Adrenal gland (tissue), 12 donors: Measurements from ENCODE around the gene RALGAPA2. TPM values are rescaled to one million over a fixed set of nuclear protein-coding genes. Genes with fewer than 3 reads are reported as not detected.

Experiments used
- DNase-seq, 7 donors: peaks; one replicate each; pipeline ENCODE4 v3.0.0-alpha.2; 2019 to 2020
- H3K27ac ChIP-seq, 5 donors: fragments of 200-600 bp; sonication (generic) in 4 of 5; 1 replicate in 3 of 5; 2 replicates in 2 of 5; pipeline versions ENCODE4 v1.5.1 to v1.8.0; 2016 to 2020; ENCODE audit warnings: mild to moderate bottlenecking in 1 of 5
- H3K27me3 ChIP-seq: fragments of 200-600 bp; 2 replicates; pipeline ENCODE4 v1.8.0; 2021
- H3K36me3 ChIP-seq, 2 donors: fragments of 200-600 bp; replicated peaks in 1 of 2; 1 replicate in 1 of 2; 2 replicates in 1 of 2; pipeline versions ENCODE4 v1.5.1 to v1.8.0; 2018 to 2022
- H3K4me1 ChIP-seq, 2 donors: fragments of 200-600 bp; replicated peaks in 1 of 2; 1 replicate in 1 of 2; 2 replicates in 1 of 2; pipeline versions ENCODE4 v1.5.1 to v1.8.0; 2018 to 2021
- H3K4me3 ChIP-seq, 4 donors: fragments of 200-600 bp; sonication (generic) in 3 of 4; one replicate each; pipeline ENCODE4 v1.5.1; 2016 to 2018
- H3K9me3 ChIP-seq, 3 donors: fragments of 200-600 bp; sonication (generic) in 1 of 3; replicated peaks in 1 of 3; 1 replicate in 2 of 3; 2 replicates in 1 of 3; pipeline versions ENCODE4 v1.5.1 to v1.8.0; 2016 to 2021
- CTCF ChIP-seq, 6 experiments: fragments of 450-650 bp in 4 of 6; fragments of 200-600 bp in 2 of 6; sonication (generic) in 1 of 6; IDR thresholded peaks; 1 replicate in 5 of 6; 2 replicates in 1 of 6; pipeline versions ENCODE4 v1.5.1 to v1.8.0; 2016 to 2021; ENCODE audit warnings: antibody characterized with exemption in 6 of 6, mild to moderate bottlenecking in 2 of 6, moderate library complexity in 1 of 6
- POLR2A ChIP-seq, 2 donors: fragments of 450-650 bp; IDR thresholded peaks; one replicate each; pipeline ENCODE4 v1.6.1; 2017; ENCODE audit warnings: antibody characterized with exemption in 2 of 2, mild to moderate bottlenecking in 2 of 2, moderate library complexity in 1 of 2
- WGBS, 4 donors: extraction: QIAGEN DNeasy Blood & Tissue Kit in 2 of 4; methylation state at CpG; one replicate each; pipeline versions ENCODE4 v1.1.5 to v1.1.7; 2013 to 2017; 5-methylcytosine and 5-hydroxymethylcytosine counted together
- intact Hi-C, 2 donors: fragments of 100-400 bp; cut with DNase I; formaldehyde crosslinking; loops; one replicate each; pipeline versions ENCODE4 v1.14.1 to v1.15.0; 2022 to 2023
- polyA plus RNA-seq, 3 donors: library from polyadenylated mRNA; stranded (reverse); fragments of 200-250 nt in 2 of 3; fragments of 350-450 nt in 1 of 3; fragmentation: Illumina TruSeq in 1 of 3; extraction: RNeasy Lipid Tissue Mini Kit (QIAGEN cat#74804) in 1 of 3; gene quantifications; one replicate each; pipeline ENCODE4 v1.2.3, GENCODE V29; 2013 to 2014
- total RNA-seq, 9 donors: library from RNA; depleted of rRNA in 4 of 9; stranded (reverse); fragments of >200 nt in 4 of 9; fragments of 120-200 nt in 1 of 9; fragmentation: NEBNext Ultra II Directional in 1 of 9; extraction: Animal tissue kit (Norgen Biotek cat#: 25700) in 1 of 9; gene quantifications; one replicate each; pipeline versions ENCODE4 v1.1.0 to v1.2.4, GENCODE V29; 2013 to 2023
- donor health status: healthy with polysubstance abuse.
- donor health status: Bipolar disorder and iron deficiency.
- donor health status: DM: yes; HTN: yes; CAD: no.
- donor health status: DM: no; HTN: no; CAD: no.
- donor health status: DM: no; HTN: no; CAD: no.
- donor health status: DM: yes; HTN: yes; CAD: no.

RALGAPA2 gene
- total and polyA plus RNA-seq, 12 donors: 3.7 to 39.6 (median 20.7) TPM

GRCh38 chr20:20437314-20437713 lies 275.1 kb downstream of the RALGAPA2 start:
- WGBS, 4 donors: 95 to 100% (median 96%) methylated on average over 6 to 7 of the region's 7 CpGs
- intact Hi-C loops: no loop called here

DNA sequence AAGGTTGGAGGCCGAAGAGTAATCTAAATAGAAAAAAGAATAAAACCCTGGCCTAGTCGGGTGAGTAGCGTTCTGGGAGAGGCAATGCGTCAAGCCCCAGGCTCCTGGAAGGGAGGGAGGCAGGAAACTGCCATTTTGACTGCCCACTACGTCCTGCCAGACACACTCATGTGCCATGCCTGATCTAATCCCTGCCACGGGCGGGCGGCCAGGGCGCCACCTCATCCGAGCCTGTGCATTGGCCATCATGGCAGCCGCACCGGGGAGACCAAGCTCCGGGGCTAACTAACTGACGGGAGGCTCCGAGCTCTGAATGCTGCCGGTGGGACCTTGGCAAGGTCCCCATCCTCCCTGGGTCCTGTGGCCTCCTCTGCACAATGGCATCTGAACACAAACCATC lies 275.8 kb downstream of the RALGAPA2 start:
- intact Hi-C loops: no loop called here
- 96 to 97% (median 97%) methylated on average over 15 to 16 of the region's 16 CpGs for WGBS, 4 donors
- H3K27ac ChIP-seq: no peak overlapping the region
- DNase-seq: no peak
- H3K4me3 ChIP-seq: no peak overlapping the region
- no peak for TF ChIP-seq POLR2A (IDR thresholded peaks at IDR 0.05)
- TF ChIP-seq CTCF (IDR thresholded peaks at IDR 0.05): no peak
- no peaks in the 10 kb centered on the region for H3K4me1 ChIP-seq
- H3K9me3 ChIP-seq: no peaks in the 10 kb centered on the region
- H3K27me3 ChIP-seq: no peaks in the 10 kb centered on the region
- H3K36me3 ChIP-seq: no peaks in the 10 kb centered on the region

More at GRCh38 chr20:20437314-20437713, 275.1 kb downstream of the RALGAPA2 start:
- H3K4me1 ChIP-seq: no peaks in the 10 kb centered on the region
- H3K9me3 ChIP-seq: no peaks in the 10 kb centered on the region
- H3K4me3 ChIP-seq: no peak overlapping the region
- no peaks in the 10 kb centered on the region for H3K27me3 ChIP-seq
- no peaks in the 10 kb centered on the region for H3K36me3 ChIP-seq
- no peak for DNase-seq
- TF ChIP-seq CTCF (IDR thresholded peaks at IDR 0.05) (no peak), POLR2A (IDR thresholded peaks at IDR 0.05) (no peak)
- H3K27ac ChIP-seq: no peak overlapping the region

- 85 to 93% (median 90%) methylated on average over 6 of the region's 6 CpGs for WGBS, 4 donors
- intact Hi-C loops: no loop called here
- Histone ChIP-seq H3K36me3 (no peaks in the 10 kb centered on the region), H3K27ac (no peak overlapping the region), H3K4me1 (no peaks in the 10 kb centered on the region), H3K27me3 (no peaks in the 10 kb centered on the region), H3K4me3 (no peak overlapping the region), H3K9me3 (no peaks in the 10 kb centered on the region)
- TF ChIP-seq POLR2A (IDR thresholded peaks at IDR 0.05) (no peak), CTCF (IDR thresholded peaks at IDR 0.05) (no peak)
- no peak for DNase-seq
Measured at GRCh38 chr20:20435453-20435852, 277.0 kb downstream of the RALGAPA2 start.

GRCh38 chr20:20432618-20433286 lies 279.7 kb downstream of the RALGAPA2 start:
- H3K9me3 ChIP-seq: no peaks in the 10 kb centered on the region
- 92 to 99% (median 95%) methylated on average over 5 of the region's 5 CpGs for WGBS, 4 donors
- H3K36me3 ChIP-seq: no peaks in the 10 kb centered on the region
- no peak overlapping the region for H3K4me3 ChIP-seq
- TF ChIP-seq CTCF (IDR thresholded peaks at IDR 0.05) (no peak), POLR2A (IDR thresholded peaks at IDR 0.05) (no peak)
- H3K27me3 ChIP-seq: no peaks in the 10 kb centered on the region
- no peak for DNase-seq
- no peak overlapping the region for H3K27ac ChIP-seq
- no peaks in the 10 kb centered on the region for H3K4me1 ChIP-seq
- intact Hi-C loops: no loop called here
